H1 (cell line): ENCODE measurements around the gene COTL1. TPM values are rescaled to one million over a fixed set of nuclear protein-coding genes. Genes with fewer than 3 reads are reported as not detected.

ENCODE experiments used
- polyA plus RNA-seq, 7 experiments: library from polyadenylated mRNA; depleted of rRNA in 3 of 7; stranded (reverse) in 5 of 7; unstranded in 2 of 7; fragments of >200 nt in 5 of 7; fragments of 200-250 nt in 2 of 7; gene quantifications; 1 replicate in 5 of 7; 2 replicates in 1 of 7; 4 replicates in 1 of 7; pipeline versions ENCODE4 v1.2.1 to v1.2.3, GENCODE V29; 2011 to 2013; ENCODE audit warnings: missing spikeins in 2 of 7, mixed read lengths in 2 of 7
- total RNA-seq: library from RNA; stranded (reverse); fragmentation: NEBNext Ultra II Directional; extraction: Animal tissue kit (Norgen Biotek cat#: 25700); gene quantifications from 2 replicates; pipeline ENCODE4 v1.2.1, GENCODE V29; 2021
- TF ChIP-seq, protein P1 (sequence below): IDR thresholded peaks from 2 replicates; pipeline ENCODE4 v1.6.1; 2011; ENCODE audit warnings: low read length, improper control_type of control experiment

COTL1 gene
- total and polyA plus RNA-seq, 2 of the 8 experiments (the other 6 are each of a cell fraction or from before 2014, with no cell fraction given), result 59.2 to 183 TPM

DNA sequence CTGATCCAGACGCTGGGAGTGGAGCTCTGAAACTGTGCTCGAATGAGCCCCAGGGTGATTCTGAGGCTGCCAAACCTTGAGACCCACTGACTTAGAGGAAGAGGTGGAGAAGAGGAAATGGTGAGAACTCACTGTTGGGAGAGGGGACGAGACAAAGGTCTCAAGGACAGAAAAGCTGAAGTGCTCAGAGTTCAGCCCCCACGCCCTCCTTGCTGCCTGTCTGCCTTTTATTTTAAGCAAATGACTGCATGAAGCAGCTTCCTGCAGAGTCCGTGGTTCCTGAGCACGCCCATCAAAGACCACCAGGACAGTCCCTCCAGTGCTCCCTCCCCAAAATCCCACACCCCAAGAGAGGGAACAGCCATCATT is 20.4 kb downstream of the COTL1 start (continued):
- TF ChIP-seq, protein P1, sequence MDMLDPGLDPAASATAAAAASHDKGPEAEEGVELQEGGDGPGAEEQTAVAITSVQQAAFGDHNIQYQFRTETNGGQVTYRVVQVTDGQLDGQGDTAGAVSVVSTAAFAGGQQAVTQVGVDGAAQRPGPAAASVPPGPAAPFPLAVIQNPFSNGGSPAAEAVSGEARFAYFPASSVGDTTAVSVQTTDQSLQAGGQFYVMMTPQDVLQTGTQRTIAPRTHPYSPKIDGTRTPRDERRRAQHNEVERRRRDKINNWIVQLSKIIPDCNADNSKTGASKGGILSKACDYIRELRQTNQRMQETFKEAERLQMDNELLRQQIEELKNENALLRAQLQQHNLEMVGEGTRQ, result no peak
